HepG2 (cell line): ENCODE measurements around the gene KRTAP5-6. TPM values are rescaled to one million over a fixed set of nuclear protein-coding genes. Genes with fewer than 3 reads are reported as not detected.

Source experiments
- HOXD1 ChIP-seq: sonication (generic); formaldehyde crosslinking; IDR thresholded peaks from 2 replicates; pipeline ENCODE4 v1.5.0; 2020; ENCODE audit warnings: missing genetic modification reagents
- JUN ChIP-seq: sonication (generic); formaldehyde crosslinking; IDR thresholded peaks from 2 replicates; pipeline ENCODE4 v1.4.0; 2020; ENCODE audit warnings: mild to moderate bottlenecking, missing genetic modification reagents
- MIER2 ChIP-seq: IDR thresholded peaks from 2 replicates; pipeline ENCODE4 v1.6.1; 2016; ENCODE audit warnings: missing biosample characterization, missing genetic modification reagents
- NCOA2 ChIP-seq: sonication (generic); formaldehyde crosslinking; IDR thresholded peaks from 2 replicates; pipeline ENCODE4 v1.8.0; 2022; ENCODE audit warnings: inconsistent platforms
- NR2C2 ChIP-seq: sonication (generic); formaldehyde crosslinking; IDR thresholded peaks from 2 replicates; pipeline ENCODE4 v1.4.0; 2020; ENCODE audit warnings: missing genetic modification reagents, mild to moderate bottlenecking, moderate library complexity, borderline replicate concordance
- RBFOX2 ChIP-seq: fragments of 200-400 bp; formaldehyde crosslinking; IDR thresholded peaks from 2 replicates; pipeline ENCODE4 v1.6.1; 2017; ENCODE audit warnings: low read depth, mild to moderate bottlenecking, low read length
- TIGD3 ChIP-seq: sonication (generic); formaldehyde crosslinking; IDR thresholded peaks from 2 replicates; pipeline ENCODE4 v1.5.1; 2020; ENCODE audit warnings: mild to moderate bottlenecking, missing genetic modification reagents, borderline replicate concordance
- ZMYM2 ChIP-seq: sonication (generic); formaldehyde crosslinking; IDR thresholded peaks from 2 replicates; pipeline ENCODE4 v1.8.0; 2022; ENCODE audit warnings: mild to moderate bottlenecking, missing genetic modification reagents
- ZNF30 ChIP-seq: sonication (generic); formaldehyde crosslinking; IDR thresholded peaks from 2 replicates; pipeline ENCODE4 v1.5.0; 2020; ENCODE audit warnings: mild to moderate bottlenecking, missing genetic modification reagents
- ZNF407 ChIP-seq: sonication (generic); formaldehyde crosslinking; IDR thresholded peaks from one replicate; pipeline ENCODE4 v1.5.1; 2020; ENCODE audit warnings: mild to moderate bottlenecking, missing genetic modification reagents; ENCODE audit errors: not compliant biosample characterization
- ZNF543 ChIP-seq: sonication (generic); formaldehyde crosslinking; IDR thresholded peaks from 2 replicates; pipeline ENCODE4 v1.4.0; 2020; ENCODE audit warnings: mild to moderate bottlenecking, missing genetic modification reagents
- ZNF678 ChIP-seq: sonication (generic); formaldehyde crosslinking; IDR thresholded peaks from 2 replicates; pipeline ENCODE4 v1.4.0; 2020; ENCODE audit warnings: mild to moderate bottlenecking, missing genetic modification reagents
- ZNF782 ChIP-seq: sonication (generic); formaldehyde crosslinking; IDR thresholded peaks from 2 replicates; pipeline ENCODE4 v1.4.0; 2020; ENCODE audit warnings: missing genetic modification reagents, mild to moderate bottlenecking, borderline replicate concordance
- polyA plus RNA-seq, 8 experiments: library from polyadenylated mRNA; depleted of rRNA in 3 of 8; stranded (reverse) in 7 of 8; unstranded in 1 of 8; fragments of >200 nt; fragmentation: Illumina TruSeq in 4 of 8; extraction: Trizol in 4 of 8; gene quantifications; 2 replicates each; pipeline versions ENCODE4 v1.2.1 to v1.2.3, GENCODE V29; 2011 to 2016; ENCODE audit warnings: low read depth in 4 of 8, missing spikeins in 1 of 8, mixed read lengths in 1 of 8; ENCODE audit not compliant: insufficient read depth in 1 of 8
- total RNA-seq, 5 experiments: library from RNA; depleted of rRNA; stranded (reverse); fragments of >200 nt; fragmentation: Illumina TruSeq; extraction: Trizol; gene quantifications; 2 replicates each; pipeline ENCODE4 v1.2.3, GENCODE V29; 2016; ENCODE audit warnings: low read depth in 1 of 5
- TF ChIP-seq, protein P1 (sequence below): sonication (generic); formaldehyde crosslinking; IDR thresholded peaks from 2 replicates; pipeline ENCODE4 v1.8.1; 2023; ENCODE audit warnings: mild to moderate bottlenecking, moderate library complexity, missing genetic modification reagents
- TF ChIP-seq, protein P2 (sequence below): sonication (generic); formaldehyde crosslinking; IDR thresholded peaks from 2 replicates; pipeline ENCODE4 v1.5.0; 2020; ENCODE audit warnings: missing genetic modification reagents
- TF ChIP-seq, protein P3 (sequence below): sonication (generic); formaldehyde crosslinking; IDR thresholded peaks from 2 replicates; pipeline ENCODE4 v1.4.0; 2020; ENCODE audit warnings: missing genetic modification reagents, mild to moderate bottlenecking, borderline replicate concordance

Gene KRTAP5-6
- total and polyA plus RNA-seq, 2 of the 13 experiments (the other 11 are each of a cell fraction or from before 2014, with no cell fraction given), result not detected

DNA sequence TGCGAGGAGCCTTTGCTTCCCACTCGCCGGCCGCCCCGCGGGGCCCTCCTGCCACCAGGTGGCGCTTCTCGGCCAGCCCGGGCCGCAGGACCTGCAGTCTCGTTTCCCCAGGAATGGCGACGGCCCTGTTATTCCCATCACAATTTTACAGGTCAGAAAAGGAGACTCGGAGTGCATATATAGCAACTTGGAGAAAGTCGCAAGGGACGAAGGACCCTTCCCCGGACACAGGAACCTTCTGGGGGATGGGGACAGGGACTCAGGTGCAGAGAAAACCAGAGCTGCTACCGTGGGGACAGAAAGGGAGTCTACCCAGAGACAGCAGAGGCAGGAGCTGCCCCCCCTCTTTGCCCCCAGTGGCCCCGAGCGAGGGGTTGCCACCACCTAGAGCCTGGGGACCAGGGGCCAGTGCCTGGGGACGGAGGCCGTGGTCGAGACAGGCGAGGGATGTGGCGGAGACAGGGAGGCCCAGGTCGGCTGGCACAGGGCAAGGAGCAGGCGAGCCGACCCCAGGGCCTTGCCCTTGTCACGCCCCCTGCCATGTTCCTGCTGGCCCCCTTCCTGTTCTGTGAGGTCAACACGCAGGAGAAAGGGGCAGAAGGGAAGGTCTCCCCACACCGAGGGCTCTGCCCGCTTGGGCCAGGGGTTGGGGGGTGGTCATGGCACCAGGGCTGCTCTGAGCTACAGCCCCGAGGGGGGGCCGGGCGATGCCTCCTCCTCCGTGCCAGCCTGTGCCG is 3.5 kb upstream of the KRTAP5-6 start (continued):
- TF ChIP-seq ZNF407 (CRISPR knock-in tag), result peak; percentile 27
- TF ChIP-seq NR2C2 (CRISPR knock-in tag), result peak; percentile 37; the same call in 1 of the 2 replicates
- no peak for TF ChIP-seq ZNF678 (CRISPR knock-in tag)
- TF ChIP-seq NCOA2 (CRISPR knock-in tag), result peak; percentile 36; the same call in 1 of the 2 replicates
- no peak for TF ChIP-seq JUN (CRISPR knock-in tag)
- TF ChIP-seq ZNF782 (CRISPR knock-in tag), result no peak
- TF ChIP-seq ZNF30 (CRISPR knock-in tag), result no peak
- peak; percentile 47; the same call in 1 of the 2 replicates for TF ChIP-seq TIGD3 (CRISPR knock-in tag)
- TF ChIP-seq, protein P1, sequence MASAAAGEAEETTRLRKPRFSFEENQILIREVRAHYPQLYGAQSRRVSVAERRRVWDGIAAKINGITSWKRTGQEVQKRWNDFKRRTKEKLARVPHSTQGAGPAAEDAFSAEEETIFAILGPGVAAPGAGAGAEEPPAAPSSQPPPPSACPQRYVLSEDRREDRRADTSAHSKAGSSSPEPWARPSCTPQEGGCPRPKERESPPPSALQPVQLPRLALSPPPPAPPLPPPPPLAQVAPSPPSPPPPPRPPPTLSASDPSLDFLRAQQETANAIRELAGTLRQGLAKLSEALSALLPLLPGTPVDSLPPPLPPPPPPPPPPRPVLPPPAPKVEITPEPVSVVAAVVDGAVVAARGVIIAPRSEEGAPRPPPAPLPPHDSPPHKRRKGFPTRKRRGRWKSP (CRISPR knock-in tag), result no peak
- no peak for TF ChIP-seq HOXD1 (CRISPR knock-in tag)
- TF ChIP-seq, protein P2, sequence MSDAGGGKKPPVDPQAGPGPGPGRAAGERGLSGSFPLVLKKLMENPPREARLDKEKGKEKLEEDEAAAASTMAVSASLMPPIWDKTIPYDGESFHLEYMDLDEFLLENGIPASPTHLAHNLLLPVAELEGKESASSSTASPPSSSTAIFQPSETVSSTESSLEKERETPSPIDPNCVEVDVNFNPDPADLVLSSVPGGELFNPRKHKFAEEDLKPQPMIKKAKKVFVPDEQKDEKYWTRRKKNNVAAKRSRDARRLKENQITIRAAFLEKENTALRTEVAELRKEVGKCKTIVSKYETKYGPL (CRISPR knock-in tag), result no peak
- TF ChIP-seq RBFOX2, result peak; percentile 77
- TF ChIP-seq, protein P3, sequence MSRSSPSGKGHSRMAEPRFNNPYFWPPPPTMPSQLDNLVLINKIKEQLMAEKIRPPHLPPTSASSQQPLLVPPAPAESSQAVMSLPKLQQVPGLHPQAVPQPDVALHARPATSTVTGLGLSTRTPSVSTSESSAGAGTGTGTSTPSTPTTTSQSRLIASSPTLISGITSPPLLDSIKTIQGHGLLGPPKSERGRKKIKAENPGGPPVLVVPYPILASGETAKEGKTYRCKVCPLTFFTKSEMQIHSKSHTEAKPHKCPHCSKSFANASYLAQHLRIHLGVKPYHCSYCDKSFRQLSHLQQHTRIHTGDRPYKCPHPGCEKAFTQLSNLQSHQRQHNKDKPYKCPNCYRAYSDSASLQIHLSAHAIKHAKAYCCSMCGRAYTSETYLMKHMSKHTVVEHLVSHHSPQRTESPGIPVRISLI (CRISPR knock-in tag), result no peak
- TF ChIP-seq ZMYM2 (CRISPR knock-in tag), result peak; percentile 50; the same call in 1 of the 2 replicates
- TF ChIP-seq MIER2, result 0 out of 2 replicates have a peak, but pooled peaks have one; percentile 33
- TF ChIP-seq ZNF543 (CRISPR knock-in tag), result no peak
